SK-N-SH treated with all-trans-retinoic acid at 6 μM for 48 hours (cell line): ENCODE measurements around the gene FCER2.

ENCODE experiments used
- ARNTL ChIP-seq: fragments of 450-650 bp; formaldehyde crosslinking; IDR thresholded peaks from 2 replicates; pipeline ENCODE4 v1.5.0; 2020; ENCODE audit warnings: low read depth, mild to moderate bottlenecking, moderate library complexity, borderline replicate concordance
- CSDC2 ChIP-seq: fragments of 250-450 bp; sonication (Bioruptor Pico); IDR thresholded peaks from 2 replicates; pipeline ENCODE4 v1.5.0; 2020; ENCODE audit warnings: mild to moderate bottlenecking, moderate library complexity
- CSRNP3 ChIP-seq: fragments of 250-450 bp; sonication (Bioruptor Pico); IDR thresholded peaks from 2 replicates; pipeline ENCODE4 v1.5.1; 2021; ENCODE audit warnings: mild to moderate bottlenecking, moderate library complexity
- ESRRG ChIP-seq: fragments of 250-450 bp; sonication (Bioruptor Pico); IDR thresholded peaks from 2 replicates; pipeline ENCODE4 v1.6.1; 2021; ENCODE audit warnings: mild to moderate bottlenecking
- ISL1 ChIP-seq: fragments of 250-450 bp; sonication (Bioruptor Pico); IDR thresholded peaks from 2 replicates; pipeline ENCODE4 v2.1.2; 2022; ENCODE audit warnings: mild to moderate bottlenecking, moderate library complexity
- PPARA ChIP-seq: fragments of 250-450 bp; sonication (Bioruptor Pico); IDR thresholded peaks from 2 replicates; pipeline ENCODE4 v1.5.0; 2020; ENCODE audit warnings: mild to moderate bottlenecking, borderline replicate concordance
- RARB ChIP-seq: fragments of 250-450 bp; sonication (Bioruptor Pico); IDR thresholded peaks from 2 replicates; pipeline ENCODE4 v1.8.0; 2021; ENCODE audit warnings: mild to moderate bottlenecking, moderate library complexity
- SNAI2 ChIP-seq: fragments of 250-450 bp; sonication (Bioruptor Pico); IDR thresholded peaks from 2 replicates; pipeline ENCODE4 v1.5.0; 2020; ENCODE audit warnings: mild to moderate bottlenecking, moderate library complexity
- TCF4 ChIP-seq: fragments of 250-450 bp; sonication (Bioruptor Pico); IDR thresholded peaks from 2 replicates; pipeline ENCODE4 v1.8.0; 2021; ENCODE audit warnings: mild to moderate bottlenecking, moderate library complexity, borderline replicate concordance
- ZFP3 ChIP-seq: fragments of 250-450 bp; sonication (Bioruptor Pico); IDR thresholded peaks from 2 replicates; pipeline ENCODE4 v1.5.0; 2020; ENCODE audit warnings: mild to moderate bottlenecking, moderate library complexity
- ZFP30 ChIP-seq: fragments of 450-650 bp; formaldehyde crosslinking; IDR thresholded peaks from 2 replicates; pipeline ENCODE4 v1.5.0; 2022; ENCODE audit warnings: mild to moderate bottlenecking, moderate library complexity
- ZNF565 ChIP-seq: fragments of 450-650 bp; formaldehyde crosslinking; conservative IDR thresholded peaks from 2 replicates; pipeline ENCODE4 v1.5.0; 2020; ENCODE audit warnings: low read depth, mild to moderate bottlenecking, moderate library complexity
- ZNF8 ChIP-seq: fragments of 450-650 bp; formaldehyde crosslinking; IDR thresholded peaks from 2 replicates; pipeline ENCODE4 v1.5.0; 2020; ENCODE audit warnings: mild to moderate bottlenecking, moderate library complexity

- TF ChIP-seq ZNF565 (CRISPR knock-in tag) (no peak), ZNF8 (no peak), ARNTL (CRISPR knock-in tag) (no peak), TCF4 (CRISPR knock-in tag) (no peak), SNAI2 (CRISPR knock-in tag) (no peak), RARB (CRISPR knock-in tag) (no peak), CSRNP3 (no peak), CSDC2 (no peak), ZFP30 (no peak), ESRRG (no peak), ISL1 (no peak), PPARA (CRISPR knock-in tag) (no peak), ZFP3 (CRISPR knock-in tag) (no peak)
These were observed 4.1 kb downstream of the FCER2 start for GRCh38 chr19:7697721-7698287.
